ENCODE results near the gene CALML4. TPM values are rescaled to one million over a fixed set of nuclear protein-coding genes. Genes with fewer than 3 reads are reported as not detected.

The CALML4 gene
- total RNA-seq, 1 experiment from 2014 or later: 19.5 TPM

- no peak for TF ChIP-seq CTCF (IDR thresholded peaks at IDR 0.05; ENCODE audit: insufficient read depth in 1 of 2, low read depth in 1 of 2, low read length in 1 of 2, severe bottlenecking in 1 of 2, unreplicated experiment in 1 of 2)
- intact Hi-C loops (cut with micrococcal nuclease; ENCODE audit: unreplicated experiment): no loop called here
- no peaks in the 10 kb centered on the region for H3K4me1 ChIP-seq
- no peaks in the 10 kb centered on the region for H3K27me3 ChIP-seq (replicated peaks; ENCODE audit: control insufficient read depth, insufficient read depth, low read length)
- Mint-ChIP-seq H3K4me3 (ENCODE audit: unreplicated experiment) (no peak overlapping the region), H3K9me3 (ENCODE audit: unreplicated experiment) (no peaks in the 10 kb centered on the region), H3K4me1 (ENCODE audit: low read depth, unreplicated experiment) (peaks cover 17% of the 10 kb centered on the region), H3K27me3 (ENCODE audit: insufficient read depth, unreplicated experiment) (no peaks in the 10 kb centered on the region), H3K27ac (ENCODE audit: unreplicated experiment) (peak overlapping the region; percentile 59), H3K36me3 (ENCODE audit: insufficient read depth, unreplicated experiment) (peaks cover 78% of the 10 kb centered on the region)
- H3K9me3 ChIP-seq: no peaks in the 10 kb centered on the region
- no TSS peak for BruUV-seq (replicated peaks)
- no peak overlapping the region for H3K4me3 ChIP-seq (ENCODE audit: low read depth, low read length)
- no peak for DNase-seq
- ChIA-PET CTCF (interaction anchor here (0.8 kb wide), 1 partner anchor 476 kb away, joined by 3 read pairs; no protein-coding TSS in a partner anchor), POLR2A (no interaction called here)
- peaks cover 3% of the 10 kb centered on the region for H3K36me3 ChIP-seq (ENCODE audit: control insufficient read depth, insufficient read depth, low read length)
Observed at GRCh38 chr15:68197661-68198437, 7.3 kb downstream of the CALML4 start.

GRCh38 chr15:68197170-68197492 lies 8.0 kb downstream of the CALML4 start:
- CTCF ChIA-PET: interaction anchor here (0.8 kb wide), 1 partner anchor 477 kb away, joined by 3 read pairs; no protein-coding TSS in a partner anchor
- no TSS peak for BruUV-seq (replicated peaks)
- H3K9me3 Mint-ChIP-seq (ENCODE audit: unreplicated experiment): no peaks in the 10 kb centered on the region
- TF ChIP-seq CTCF (IDR thresholded peaks at IDR 0.05; ENCODE audit: insufficient read depth in 1 of 2, low read depth in 1 of 2, low read length in 1 of 2, severe bottlenecking in 1 of 2, unreplicated experiment in 1 of 2): no peak
- Histone ChIP-seq H3K36me3 (ENCODE audit: control insufficient read depth, insufficient read depth, low read length) (peaks cover 3% of the 10 kb centered on the region), H3K4me3 (ENCODE audit: low read depth, low read length) (no peak overlapping the region), H3K9me3 (no peaks in the 10 kb centered on the region), H3K27me3 (replicated peaks; ENCODE audit: control insufficient read depth, insufficient read depth, low read length) (no peaks in the 10 kb centered on the region), H3K4me1 (no peaks in the 10 kb centered on the region)
- POLR2A ChIA-PET: no interaction called here
- H3K27ac Mint-ChIP-seq (ENCODE audit: unreplicated experiment): peak overlapping the region; percentile 59
- intact Hi-C loops (cut with micrococcal nuclease; ENCODE audit: unreplicated experiment): no loop called here
- peaks cover 85% of the 10 kb centered on the region for H3K36me3 Mint-ChIP-seq (ENCODE audit: insufficient read depth, unreplicated experiment)
- H3K4me1 Mint-ChIP-seq (ENCODE audit: low read depth, unreplicated experiment): peaks cover 17% of the 10 kb centered on the region
- no peak for DNase-seq
- H3K4me3 Mint-ChIP-seq (ENCODE audit: unreplicated experiment): no peak overlapping the region
- H3K27me3 Mint-ChIP-seq (ENCODE audit: insufficient read depth, unreplicated experiment): no peaks in the 10 kb centered on the region

GRCh38 chr15:68196445-68197169 lies 8.5 kb downstream of the CALML4 start:
- Histone ChIP-seq H3K4me3 (ENCODE audit: low read depth, low read length) (no peak overlapping the region), H3K27me3 (replicated peaks; ENCODE audit: control insufficient read depth, insufficient read depth, low read length) (no peaks in the 10 kb centered on the region), H3K9me3 (no peaks in the 10 kb centered on the region), H3K4me1 (no peaks in the 10 kb centered on the region), H3K36me3 (ENCODE audit: control insufficient read depth, insufficient read depth, low read length) (peaks cover 3% of the 10 kb centered on the region)
- ChIA-PET CTCF (interaction anchor here (0.6 to 0.8 kb wide), 3 partner anchors 9 to 1870 kb away, joined by 3 to 6 read pairs (median 4); partner anchors contain the start of gene CALML4), POLR2A (no interaction called here)
- no peak for DNase-seq
- peak overlapping the region; percentile 59 for H3K27ac Mint-ChIP-seq (ENCODE audit: unreplicated experiment)
- H3K9me3 Mint-ChIP-seq (ENCODE audit: unreplicated experiment): no peaks in the 10 kb centered on the region
- H3K4me1 Mint-ChIP-seq (ENCODE audit: low read depth, unreplicated experiment): peaks cover 12% of the 10 kb centered on the region
- H3K27me3 Mint-ChIP-seq (ENCODE audit: insufficient read depth, unreplicated experiment): no peaks in the 10 kb centered on the region
- BruUV-seq (replicated peaks): no TSS peak
- intact Hi-C loops (cut with micrococcal nuclease; ENCODE audit: unreplicated experiment): no loop called here
- peaks cover 86% of the 10 kb centered on the region for H3K36me3 Mint-ChIP-seq (ENCODE audit: insufficient read depth, unreplicated experiment)
- H3K4me3 Mint-ChIP-seq (ENCODE audit: unreplicated experiment): no peak overlapping the region
- TF ChIP-seq CTCF (IDR thresholded peaks at IDR 0.05; ENCODE audit: insufficient read depth in 1 of 2, low read depth in 1 of 2, low read length in 1 of 2, severe bottlenecking in 1 of 2, unreplicated experiment in 1 of 2): no peak
